ENCODE data around the gene DARS1. TPM values are rescaled to one million over a fixed set of nuclear protein-coding genes. Genes with fewer than 3 reads are reported as not detected.
A peak's percentile ranks its signal among the peaks of the same experiment; 100 is the strongest.

The DARS1 gene
- total and polyA plus RNA-seq, 2 of the 13 experiments (the other 11 are each of a cell fraction or from before 2014, with no cell fraction given): 149 to 230 TPM

- no peak; the same call in 1 of the 2 replicates for TF ChIP-seq ZBTB26 (CRISPR knock-in tag; IDR thresholded peaks at IDR 0.05; ENCODE audit: borderline replicate concordance)
- TF ChIP-seq PAX8 (CRISPR knock-in tag; IDR thresholded peaks at IDR 0.05; ENCODE audit: borderline replicate concordance): no peak
- peak; percentile 98 for TF ChIP-seq TFDP2 (CRISPR knock-in tag; IDR thresholded peaks at IDR 0.05)
- TF ChIP-seq IRF1 (CRISPR knock-in tag; IDR thresholded peaks at IDR 0.05; ENCODE audit: low read depth): no peak
- 0 out of 2 replicates have a peak, but pooled peaks have one; percentile 11 for TF ChIP-seq GATAD1 (CRISPR knock-in tag; IDR thresholded peaks at IDR 0.05)
- no peak for TF ChIP-seq NR2C2 (CRISPR knock-in tag; IDR thresholded peaks at IDR 0.05; ENCODE audit: borderline replicate concordance)
- TF ChIP-seq REST (IDR thresholded peaks at IDR 0.05; ENCODE audit: borderline replicate concordance in 1 of 2, low read depth in 1 of 2, low read length in 2 of 2): no peak
- TF ChIP-seq NCOA5 (CRISPR knock-in tag; IDR thresholded peaks at IDR 0.05): no peak
- TF ChIP-seq NR2F6 (IDR thresholded peaks at IDR 0.05): no peak
- no peak; the same call in 1 of the 2 replicates for TF ChIP-seq NR2F6 (CRISPR knock-in tag; IDR thresholded peaks at IDR 0.05)
- no peak for TF ChIP-seq BCL6 (CRISPR knock-in tag; IDR thresholded peaks at IDR 0.05)
- TF ChIP-seq ZNF326 (CRISPR knock-in tag; IDR thresholded peaks at IDR 0.05; ENCODE audit: borderline replicate concordance): no peak
- no peak for TF ChIP-seq YY1 (IDR thresholded peaks at IDR 0.05; ENCODE audit: insufficient read depth, insufficient replicate concordance, low read depth, low read length)
- TF ChIP-seq PHF21A (CRISPR knock-in tag; IDR thresholded peaks at IDR 0.05): no peak
- TF ChIP-seq STAG1 (CRISPR knock-in tag; IDR thresholded peaks at IDR 0.05): no peak
- no peak for TF ChIP-seq MBNL3 (CRISPR knock-in tag; conservative IDR thresholded peaks at IDR 0.05)
- no peak for TF ChIP-seq GRHL1 (CRISPR knock-in tag; conservative IDR thresholded peaks at IDR 0.05)
- 0 out of 2 replicates have a peak, but pooled peaks have one; percentile 87 for TF ChIP-seq ZNF30 (CRISPR knock-in tag; IDR thresholded peaks at IDR 0.05)
- TF ChIP-seq NR0B2 (CRISPR knock-in tag; IDR thresholded peaks at IDR 0.05): peak; percentile 61; the same call in 1 of the 2 replicates
Observed at GRCh38 chr2:135876066-135876711, 109.2 kb downstream of the DARS1 start, which contains the start of gene MCM6 (continued).
